Transverse colon (tissue), 4 donors: ENCODE results near the gene STK24. TPM values are rescaled to one million over a fixed set of nuclear protein-coding genes. Genes with fewer than 3 reads are reported as not detected.

ENCODE experiments used
- DNase-seq: peaks from one replicate; pipeline ENCODE4 v3.0.0-alpha.2; 2019
- H3K27ac ChIP-seq, 4 donors: fragments of 200-600 bp; sonication (generic); 2 replicates each; pipeline ENCODE4 v1.5.1; 2016 to 2018; ENCODE audit warnings: inconsistent platforms in 4 of 4
- H3K27me3 ChIP-seq: fragments of 200-600 bp; sonication (generic); 2 replicates; pipeline ENCODE4 v1.5.1; 2017; ENCODE audit warnings: inconsistent platforms
- H3K36me3 ChIP-seq, 4 donors: fragments of 200-600 bp; sonication (generic); 2 replicates each; pipeline ENCODE4 v1.5.1; 2017 to 2019; ENCODE audit warnings: inconsistent platforms in 4 of 4
- H3K4me1 ChIP-seq, 4 donors: fragments of 200-600 bp; sonication (generic); 2 replicates each; pipeline ENCODE4 v1.5.1; 2017 to 2020; ENCODE audit warnings: inconsistent platforms in 4 of 4
- H3K4me3 ChIP-seq, 4 donors: fragments of 200-600 bp; sonication (generic); 1 replicate in 1 of 4; 2 replicates in 3 of 4; pipeline versions ENCODE4 v1.5.1 to v1.6.1; 2017 to 2019; ENCODE audit warnings: inconsistent platforms in 4 of 4
- H3K9me3 ChIP-seq, 2 donors: fragments of 200-600 bp; sonication (generic); 2 replicates each; pipeline ENCODE4 v1.5.1; 2017 to 2019; ENCODE audit warnings: inconsistent platforms in 2 of 2
- EP300 ChIP-seq: sonication (generic); formaldehyde crosslinking; IDR thresholded peaks from one replicate; pipeline ENCODE4 v1.6.1; 2017; ENCODE audit warnings: antibody characterized with exemption, low read depth
- POLR2A ChIP-seq: fragments of 450-650 bp; IDR thresholded peaks from one replicate; pipeline ENCODE4 v1.6.1; 2016; ENCODE audit warnings: antibody characterized with exemption, mild to moderate bottlenecking, moderate library complexity
- POLR2AphosphoS5 ChIP-seq, 3 donors: sonication (generic); formaldehyde crosslinking; IDR thresholded peaks; one replicate each; pipeline ENCODE4 v1.6.1; 2016; ENCODE audit warnings: antibody characterized with exemption in 3 of 3
- WGBS, 2 donors: methylation state at CpG; one replicate each; pipeline ENCODE4 v1.1.5; 2018; ENCODE audit warnings: low coverage in 1 of 2; 5-methylcytosine and 5-hydroxymethylcytosine counted together
- in situ Hi-C, 4 donors: fragments of 200-750 bp; cut with MboI; loops; one replicate each; pipeline versions ENCODE4 v1.15.0 to v1.15.1; 2017; ENCODE audit warnings: low sequenced_read_pairs in 3 of 4, low pct_ligation_motif_present in 1 of 4, low pct_unique_long_range_greater_than_20kb in 1 of 4
- intact Hi-C: fragments of 100-400 bp; cut with DNase I; formaldehyde crosslinking; loops from one replicate; pipeline ENCODE4 v1.15.1; 2023; ENCODE audit warnings: low total_unique reads
- total RNA-seq, 4 donors: library from RNA; depleted of rRNA; stranded (reverse); fragments of >200 nt; gene quantifications; one replicate each; pipeline ENCODE4 v1.1.0, GENCODE V29; 2016
- TF ChIP-seq, protein P1 (sequence below), 5 experiments: fragments of 200-600 bp in 3 of 5; fragments of 450-650 bp in 2 of 5; sonication (generic) in 3 of 5; IDR thresholded peaks; 1 replicate in 2 of 5; 2 replicates in 3 of 5; pipeline ENCODE4 v1.5.1; 2016 to 2017; ENCODE audit warnings: antibody characterized with exemption in 5 of 5, inconsistent platforms in 3 of 5, mild to moderate bottlenecking in 2 of 5, moderate library complexity in 1 of 5

Gene STK24
- total RNA-seq, 4 donors from 2014 or later: 87.2 to 152 (median 131) TPM

- no peak for DNase-seq
- Histone ChIP-seq H3K4me1 (peaks cover 7 to 31% (median 22%) of the 10 kb centered on the region in 4 donors), H3K27ac (peak overlapping the region; percentile 50 to 82 (median 62)), H3K27me3 (no peaks in the 10 kb centered on the region), H3K4me3 (no peak overlapping the region), H3K36me3 (peaks cover 0 to 37% (median 11%) of the 10 kb centered on the region in 4 donors), H3K9me3 (no peaks in the 10 kb centered on the region)
- whole genome bisulfite sequencing, 2 donors: 33 to 41% methylated on average over 6 to 7 of the region's 7 CpGs
- TF ChIP-seq POLR2AphosphoS5 (IDR thresholded peaks at IDR 0.05) (peak; percentile 15 to 66 (median 33)), POLR2A (no peak), EP300 (no peak)
- TF ChIP-seq, protein P1, sequence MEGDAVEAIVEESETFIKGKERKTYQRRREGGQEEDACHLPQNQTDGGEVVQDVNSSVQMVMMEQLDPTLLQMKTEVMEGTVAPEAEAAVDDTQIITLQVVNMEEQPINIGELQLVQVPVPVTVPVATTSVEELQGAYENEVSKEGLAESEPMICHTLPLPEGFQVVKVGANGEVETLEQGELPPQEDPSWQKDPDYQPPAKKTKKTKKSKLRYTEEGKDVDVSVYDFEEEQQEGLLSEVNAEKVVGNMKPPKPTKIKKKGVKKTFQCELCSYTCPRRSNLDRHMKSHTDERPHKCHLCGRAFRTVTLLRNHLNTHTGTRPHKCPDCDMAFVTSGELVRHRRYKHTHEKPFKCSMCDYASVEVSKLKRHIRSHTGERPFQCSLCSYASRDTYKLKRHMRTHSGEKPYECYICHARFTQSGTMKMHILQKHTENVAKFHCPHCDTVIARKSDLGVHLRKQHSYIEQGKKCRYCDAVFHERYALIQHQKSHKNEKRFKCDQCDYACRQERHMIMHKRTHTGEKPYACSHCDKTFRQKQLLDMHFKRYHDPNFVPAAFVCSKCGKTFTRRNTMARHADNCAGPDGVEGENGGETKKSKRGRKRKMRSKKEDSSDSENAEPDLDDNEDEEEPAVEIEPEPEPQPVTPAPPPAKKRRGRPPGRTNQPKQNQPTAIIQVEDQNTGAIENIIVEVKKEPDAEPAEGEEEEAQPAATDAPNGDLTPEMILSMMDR (IDR thresholded peaks at IDR 0.05): no peak
- intact Hi-C loops: loop anchor here (5.0 kb wide), 1 partner anchor 43 kb away; no protein-coding TSS in a partner anchor
- in situ Hi-C loops: loop anchor here in 1 of 4 donors (25.0 kb wide), 1 partner anchor 383 kb away; no protein-coding TSS in a partner anchor
These were observed 122.5 kb downstream of the STK24 start for GRCh38 chr13:98454389-98454881.

DNA sequence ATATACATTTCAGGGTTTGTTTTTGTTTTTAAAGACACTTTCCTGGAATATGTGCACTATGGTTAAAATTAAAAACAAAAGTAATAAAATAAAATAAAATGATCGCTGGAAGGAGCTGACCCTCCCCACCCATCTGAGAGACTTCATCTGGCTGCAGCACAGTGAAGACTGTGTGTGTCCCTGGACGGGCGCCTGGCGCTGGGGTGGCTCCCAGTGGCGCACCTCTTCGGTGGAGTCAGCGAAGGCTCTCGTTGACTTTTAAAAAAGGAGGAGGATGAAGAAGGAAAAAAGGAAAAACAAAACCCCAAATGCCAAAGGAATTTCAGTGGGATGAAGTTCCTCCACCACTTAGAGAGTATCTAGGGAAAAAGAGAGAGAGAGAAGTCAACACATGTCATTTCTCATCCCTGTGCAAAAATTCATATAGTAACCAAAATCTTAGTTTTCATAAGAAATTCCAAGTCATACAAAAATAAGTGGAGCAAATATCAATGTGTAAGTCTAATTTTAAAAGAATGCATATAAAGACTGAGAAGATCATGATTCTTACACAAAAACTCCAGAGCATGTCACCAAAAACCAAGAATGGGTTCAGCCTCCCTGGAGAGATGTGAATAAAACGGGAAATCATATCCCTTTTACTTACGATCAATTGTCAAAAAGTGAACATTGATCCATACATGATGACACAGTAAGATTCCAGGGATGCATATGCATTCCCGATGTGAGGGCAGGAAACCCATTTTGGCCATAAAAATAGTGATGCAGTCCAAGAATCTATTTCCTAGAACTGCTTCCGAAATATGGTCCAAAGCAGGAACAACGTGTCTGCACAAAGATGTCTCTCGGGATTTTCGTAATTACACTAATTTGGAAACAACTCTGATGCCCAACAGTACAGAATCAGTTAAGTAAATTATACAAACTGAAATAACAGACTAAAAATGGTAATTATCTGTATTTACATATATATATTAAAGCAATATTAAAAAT lies 123.8 kb downstream of the STK24 start:
- no peaks in the 10 kb centered on the region for H3K9me3 ChIP-seq
- no peak for DNase-seq
- peaks cover 0 to 31% (median 9%) of the 10 kb centered on the region in 4 donors for H3K36me3 ChIP-seq
- no peaks in the 10 kb centered on the region for H3K27me3 ChIP-seq
- peak overlapping the region; percentile 2 to 82 (median 38) for H3K27ac ChIP-seq
- in situ Hi-C loops (loop anchor here in 1 of 4 donors (25.0 kb wide), 1 partner anchor 384 kb away; no protein-coding TSS in a partner anchor), intact Hi-C loops (loop anchor here (5.0 kb wide), 1 partner anchor 44 kb away; no protein-coding TSS in a partner anchor)
- TF ChIP-seq, protein P1 (IDR thresholded peaks at IDR 0.05): no peak
- TF ChIP-seq POLR2A (no peak), POLR2AphosphoS5 (IDR thresholded peaks at IDR 0.05) (no peak), EP300 (no peak)
- WGBS, 2 donors: 87 to 89% methylated on average over 15 of the region's 15 CpGs
- H3K4me3 ChIP-seq: no peak overlapping the region
- H3K4me1 ChIP-seq: peaks cover 7 to 32% (median 25%) of the 10 kb centered on the region in 4 donors

DNA sequence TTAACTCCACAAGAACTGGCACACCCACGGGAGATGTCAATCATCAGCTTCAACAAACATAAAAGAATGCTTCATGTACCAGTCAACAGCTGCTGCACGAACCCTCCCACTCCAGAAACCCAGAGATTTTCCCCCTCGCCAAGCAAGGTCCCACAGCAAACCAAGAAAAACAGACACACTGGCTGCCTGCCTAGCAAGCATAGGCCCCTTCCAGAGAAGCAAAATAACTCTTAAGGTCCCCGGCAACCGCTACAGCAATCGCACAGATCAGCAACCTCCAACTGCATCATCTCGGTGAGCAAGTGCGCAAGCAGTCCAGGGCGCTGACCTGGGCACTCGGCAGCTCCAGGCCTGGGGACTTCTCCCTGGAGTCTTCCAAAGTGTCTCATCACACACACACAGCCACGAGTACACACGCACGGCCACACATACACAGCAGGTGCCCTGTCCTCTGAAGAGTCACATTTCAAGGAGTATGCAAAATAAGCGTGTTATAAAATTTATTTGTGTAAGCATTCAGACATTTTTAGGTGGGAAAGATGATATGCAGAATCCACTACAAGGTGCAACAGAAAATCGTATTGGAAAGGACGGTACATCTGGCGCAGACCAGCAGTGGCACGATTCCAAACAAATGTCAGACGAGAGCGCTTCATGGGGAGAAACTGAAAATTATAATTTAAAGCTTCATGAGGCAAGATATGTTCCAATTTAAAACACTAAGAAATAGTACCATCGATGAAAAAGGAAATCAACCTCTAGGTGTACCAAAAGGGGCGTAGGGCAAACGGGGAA lies 125.0 kb downstream of the STK24 start:
- intact Hi-C loops (loop anchor here (5.0 kb wide), 1 partner anchor 45 kb away; no protein-coding TSS in a partner anchor), in situ Hi-C loops (loop anchor here in 1 of 4 donors (25.0 kb wide), 1 partner anchor 385 kb away; no protein-coding TSS in a partner anchor)
- Histone ChIP-seq H3K36me3 (peaks cover 0 to 25% (median 9%) of the 10 kb centered on the region in 4 donors), H3K27me3 (no peaks in the 10 kb centered on the region), H3K27ac (peak overlapping the region in 3 of 4 donors; percentile 69 to 82 (median 73)), H3K4me3 (no peak overlapping the region), H3K9me3 (no peaks in the 10 kb centered on the region), H3K4me1 (peaks cover 7 to 32% (median 25%) of the 10 kb centered on the region in 4 donors)
- DNase-seq: no peak
- TF ChIP-seq EP300 (no peak), POLR2AphosphoS5 (IDR thresholded peaks at IDR 0.05) (peak in 1 of 3 donors; percentile 45)
- TF ChIP-seq, protein P1 (IDR thresholded peaks at IDR 0.05): no peak
- WGBS, 2 donors: 78 to 89% methylated on average over 7 to 23 of the region's 23 CpGs
